ENCODE results near the gene EPB41L2. TPM values are rescaled to one million over a fixed set of nuclear protein-coding genes. Genes with fewer than 3 reads are reported as not detected.

The EPB41L2 gene
- total and polyA plus RNA-seq, 2 experiments from 2014 or later = 23.2 to 31.3 TPM

DNA sequence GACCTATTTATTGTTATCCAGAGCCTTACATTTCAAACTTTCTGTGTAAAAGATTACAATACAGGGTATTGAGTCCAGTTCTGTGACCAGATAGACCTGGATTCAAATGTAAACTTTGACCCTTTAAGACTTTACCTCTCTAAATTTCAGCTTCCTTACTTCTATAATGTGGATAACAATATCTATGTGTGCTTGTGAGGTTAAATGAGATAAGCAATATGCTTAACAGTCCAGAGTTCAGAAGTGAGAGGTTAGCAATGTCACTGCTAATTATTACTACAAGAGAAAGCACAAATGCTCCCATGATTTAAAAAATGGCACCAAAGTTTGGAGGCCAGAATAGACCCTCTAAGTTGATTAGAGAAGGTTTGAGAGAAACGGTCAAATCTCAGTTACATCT is 27.5 kb downstream of the EPB41L2 start:
- Histone ChIP-seq H3K4me3 (no peak overlapping the region), H3K9me2 (ENCODE audit: insufficient read depth) (no peaks in the 10 kb centered on the region), H3K27ac (no peak overlapping the region), H3K9ac (no peak overlapping the region), H3K4me1 (ENCODE audit: insufficient read depth) (peaks cover 25% of the 10 kb centered on the region), H3K36me3 (ENCODE audit: low read depth) (no peaks in the 10 kb centered on the region), H2AFZ (no peak overlapping the region), H4K20me1 (ENCODE audit: insufficient read depth) (no peaks in the 10 kb centered on the region), H3K79me2 (ENCODE audit: insufficient read depth) (peaks cover 79% of the 10 kb centered on the region), H3F3A (ENCODE audit: insufficient read depth) (peaks cover 17% of the 10 kb centered on the region), H3K27me3 (replicated peaks; ENCODE audit: insufficient read depth) (no peaks in the 10 kb centered on the region), H3K4me2 (ENCODE audit: unreplicated experiment) (no peak overlapping the region), H3K9me3 (ENCODE audit: low read depth) (no peaks in the 10 kb centered on the region)
- no peak for TF ChIP-seq EZH2 (IDR thresholded peaks at IDR 0.05; ENCODE audit: insufficient read depth, poor library complexity, severe bottlenecking)
- no peak for DNase-seq
- 96 to 100% methylated on average over 1 of the region's 1 CpG for WGBS, 2 experiments (ENCODE audit: low coverage in 1 of 2, low lambda C conversion rate in 2 of 2, missing lambda C conversion rate in 2 of 2)
- in situ Hi-C loops (cut with MboI) = no loop called here

- Histone ChIP-seq H3K9me2 (ENCODE audit: insufficient read depth) (no peaks in the 10 kb centered on the region), H3K79me2 (ENCODE audit: insufficient read depth) (peaks cover 77% of the 10 kb centered on the region), H3K27ac (no peak overlapping the region), H3K4me3 (no peak overlapping the region), H3K36me3 (ENCODE audit: low read depth) (no peaks in the 10 kb centered on the region), H3K4me2 (ENCODE audit: unreplicated experiment) (no peak overlapping the region), H3K9me3 (ENCODE audit: low read depth) (no peaks in the 10 kb centered on the region), H3K9ac (no peak overlapping the region), H3K4me1 (ENCODE audit: insufficient read depth) (peaks cover 30% of the 10 kb centered on the region), H2AFZ (no peak overlapping the region), H3K27me3 (replicated peaks; ENCODE audit: insufficient read depth) (no peaks in the 10 kb centered on the region), H3F3A (ENCODE audit: insufficient read depth) (peaks cover 6% of the 10 kb centered on the region; the same call in 1 of the 2 replicates), H4K20me1 (ENCODE audit: insufficient read depth) (no peaks in the 10 kb centered on the region)
- no peak for TF ChIP-seq EZH2phosphoT487 (IDR thresholded peaks at IDR 0.05; ENCODE audit: insufficient read depth, low read depth)
- TF ChIP-seq EZH2 (IDR thresholded peaks at IDR 0.05; ENCODE audit: insufficient read depth, poor library complexity, severe bottlenecking) = no peak
- no peak for DNase-seq
- WGBS, 2 experiments (ENCODE audit: low coverage in 1 of 2, low lambda C conversion rate in 2 of 2, missing lambda C conversion rate in 2 of 2) = 93 to 97% methylated on average over 1 of the region's 1 CpG
- in situ Hi-C loops (cut with MboI) = no loop called here
These were observed 29.4 kb downstream of the EPB41L2 start for GRCh38 chr6:131033631-131034030.

GRCh38 chr6:131029626-131030297 is 33.3 kb downstream of the EPB41L2 start:
- no peak overlapping the region for H2AFZ ChIP-seq
- 55 to 56% methylated on average over 7 of the region's 7 CpGs for WGBS, 2 experiments (ENCODE audit: low coverage in 1 of 2, low lambda C conversion rate in 2 of 2, missing lambda C conversion rate in 2 of 2)
- H3K9me2 ChIP-seq (ENCODE audit: insufficient read depth) = no peaks in the 10 kb centered on the region
- 0 out of 2 replicates have a peak overlapping the region, but pooled peaks have one; percentile 23 for H3K4me3 ChIP-seq
- H3K27me3 ChIP-seq (replicated peaks; ENCODE audit: insufficient read depth) = no peaks in the 10 kb centered on the region
- peak overlapping the region; percentile 4; the same call in 1 of the 2 replicates for H3K27ac ChIP-seq
- H3K9me3 ChIP-seq (ENCODE audit: low read depth) = no peaks in the 10 kb centered on the region
- peak; percentile 58 for DNase-seq
- H4K20me1 ChIP-seq (ENCODE audit: insufficient read depth) = no peaks in the 10 kb centered on the region
- H3K4me1 ChIP-seq (ENCODE audit: insufficient read depth) = peaks cover 14% of the 10 kb centered on the region
- in situ Hi-C loops (cut with MboI) = no loop called here
- peaks cover 91% of the 10 kb centered on the region for H3K79me2 ChIP-seq (ENCODE audit: insufficient read depth)
- H3K9ac ChIP-seq = no peak overlapping the region
- peaks cover 5% of the 10 kb centered on the region; the same call in 1 of the 2 replicates for H3F3A ChIP-seq (ENCODE audit: insufficient read depth)
- H3K36me3 ChIP-seq (ENCODE audit: low read depth) = no peaks in the 10 kb centered on the region
- TF ChIP-seq EZH2phosphoT487 (IDR thresholded peaks at IDR 0.05; ENCODE audit: insufficient read depth, low read depth) = no peak
- TF ChIP-seq EZH2 (IDR thresholded peaks at IDR 0.05; ENCODE audit: insufficient read depth, poor library complexity, severe bottlenecking) = no peak
- peak overlapping the region; percentile 62 for H3K4me2 ChIP-seq (ENCODE audit: unreplicated experiment)

- in situ Hi-C loops (cut with MboI) = no loop called here
- H3K4me1 ChIP-seq (ENCODE audit: insufficient read depth) = peaks cover 23% of the 10 kb centered on the region
- peaks cover 80% of the 10 kb centered on the region for H3K79me2 ChIP-seq (ENCODE audit: insufficient read depth)
These were observed 35.7 kb downstream of the EPB41L2 start for GRCh38 chr6:131027326-131027725.

More at GRCh38 chr6:131027326-131027725, 35.7 kb downstream of the EPB41L2 start:
- no peak overlapping the region for H2AFZ ChIP-seq
- H3K9ac ChIP-seq = no peak overlapping the region
- H3F3A ChIP-seq (ENCODE audit: insufficient read depth) = peaks cover 13% of the 10 kb centered on the region
- H3K27me3 ChIP-seq (replicated peaks; ENCODE audit: insufficient read depth) = no peaks in the 10 kb centered on the region
- H3K9me3 ChIP-seq (ENCODE audit: low read depth) = no peaks in the 10 kb centered on the region
- no peak overlapping the region for H3K4me3 ChIP-seq
- no peaks in the 10 kb centered on the region for H3K9me2 ChIP-seq (ENCODE audit: insufficient read depth)
- H4K20me1 ChIP-seq (ENCODE audit: insufficient read depth) = no peaks in the 10 kb centered on the region
- no peak for DNase-seq
- no peak overlapping the region for H3K4me2 ChIP-seq (ENCODE audit: unreplicated experiment)
- 95 to 100% methylated on average over 2 of the region's 2 CpGs for WGBS, 2 experiments (ENCODE audit: low coverage in 1 of 2, low lambda C conversion rate in 2 of 2, missing lambda C conversion rate in 2 of 2)
- TF ChIP-seq EZH2phosphoT487 (IDR thresholded peaks at IDR 0.05; ENCODE audit: insufficient read depth, low read depth) (no peak), EZH2 (IDR thresholded peaks at IDR 0.05; ENCODE audit: insufficient read depth, poor library complexity, severe bottlenecking) (no peak)
- no peaks in the 10 kb centered on the region for H3K36me3 ChIP-seq (ENCODE audit: low read depth)
- no peak overlapping the region for H3K27ac ChIP-seq
